HG03097 (cell line): ENCODE data around the gene DNALI1.
A peak's percentile ranks its signal among the peaks of the same experiment; 100 is the strongest.
"Not testable (repeated sequence)": the region's sequence is repeated elsewhere in the genome, so short reads cannot be mapped to it uniquely, and the experiment has no call there.

ENCODE experiments used
- ATAC-seq: cut with Tn5 transposase; IDR thresholded peaks from one replicate; pipeline ENCODE4 v1.9.1; 2021; ENCODE audit not compliant: unreplicated experiment, low FRiP score

DNALI1 gene

GRCh38 chr1:37553927-37554808 lies 2.6 kb upstream of the DNALI1 start, which contains the start of gene SNIP1:
SNIP1 (minus strand) TSS chr1:37554293; CDS start chr1:37554229, 64 bp downstream.
- peak; percentile 79 for ATAC-seq

DNA sequence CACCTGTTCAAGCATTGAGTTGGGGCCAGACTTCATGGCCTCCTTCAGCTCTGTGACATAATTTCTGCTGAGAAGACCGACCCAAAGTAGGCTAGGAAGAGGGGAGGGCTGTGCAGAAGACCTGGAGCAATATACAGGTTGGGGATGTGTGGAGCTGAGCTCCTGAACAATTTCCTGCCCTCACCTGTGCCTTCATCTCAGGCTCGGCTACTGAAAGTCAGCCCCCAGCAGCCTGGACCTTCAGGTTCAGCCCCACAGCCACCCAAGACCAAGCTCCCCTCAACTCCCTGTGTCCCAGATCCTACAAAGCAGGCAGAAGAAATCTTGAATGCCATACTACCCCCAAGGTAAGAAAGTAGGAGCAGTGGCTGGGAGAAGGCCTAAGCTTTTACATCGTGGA lies 662 bp downstream of the DNALI1 start:
- no peak for ATAC-seq

GRCh38 chr1:37558411-37558810 lies 1.7 kb downstream of the DNALI1 start:
- ATAC-seq, result no peak

- ATAC-seq, result no peak
These were observed 2.3 kb downstream of the DNALI1 start for GRCh38 chr1:37559080-37559479.

DNA sequence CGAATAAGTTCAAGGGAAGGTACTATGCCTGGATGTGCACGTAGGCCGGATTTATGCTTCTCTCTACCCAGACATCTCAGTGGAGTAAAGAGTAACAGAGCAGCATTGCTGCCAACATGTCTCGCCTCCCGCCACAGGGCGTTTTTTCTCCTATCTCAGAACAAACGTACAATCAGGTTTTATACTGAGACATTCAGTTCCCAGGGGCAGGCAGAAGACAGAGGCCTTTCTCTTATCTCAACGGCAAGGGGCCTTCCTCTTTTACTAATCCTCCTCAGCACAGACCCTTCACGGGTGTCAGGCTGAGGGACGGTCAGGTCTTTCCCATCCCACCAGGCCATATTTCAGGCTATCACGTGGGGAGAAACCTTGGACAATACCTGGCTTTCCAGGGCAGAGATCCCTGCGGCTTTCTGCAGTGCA lies 3.2 kb downstream of the DNALI1 start:
- not testable (repeated sequence) for ATAC-seq

- ATAC-seq, result no peak
These were observed 3.8 kb downstream of the DNALI1 start for GRCh38 chr1:37560401-37561132.

GRCh38 chr1:37561133-37562132 lies 4.7 kb downstream of the DNALI1 start:
- no peak for ATAC-seq

DNA sequence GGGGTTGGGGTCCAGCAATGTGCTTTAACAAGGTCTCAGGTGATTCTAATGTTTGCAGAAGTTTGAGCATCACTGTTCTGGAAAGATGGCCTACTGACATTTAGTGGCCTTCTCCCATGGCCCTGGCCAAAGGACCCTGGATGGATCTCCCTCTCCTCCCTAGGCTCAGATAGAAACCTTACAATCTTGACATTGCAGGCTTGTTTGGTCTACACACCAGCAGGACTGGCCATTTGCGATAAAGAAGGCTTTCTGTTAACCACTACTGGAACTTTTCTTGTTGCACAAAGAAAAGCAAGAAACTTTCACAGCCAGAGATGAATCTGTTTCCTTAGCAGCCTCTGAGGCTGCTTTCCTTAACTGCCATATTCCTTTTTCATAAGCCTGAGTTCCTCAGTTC lies 6.2 kb downstream of the DNALI1 start:
- no peak for ATAC-seq

GRCh38 chr1:37564892-37565291 lies 8.2 kb downstream of the DNALI1 start:
- no peak for ATAC-seq

GRCh38 chr1:37567023-37567422 lies 10.3 kb downstream of the DNALI1 start:
- no peak for ATAC-seq

DNA sequence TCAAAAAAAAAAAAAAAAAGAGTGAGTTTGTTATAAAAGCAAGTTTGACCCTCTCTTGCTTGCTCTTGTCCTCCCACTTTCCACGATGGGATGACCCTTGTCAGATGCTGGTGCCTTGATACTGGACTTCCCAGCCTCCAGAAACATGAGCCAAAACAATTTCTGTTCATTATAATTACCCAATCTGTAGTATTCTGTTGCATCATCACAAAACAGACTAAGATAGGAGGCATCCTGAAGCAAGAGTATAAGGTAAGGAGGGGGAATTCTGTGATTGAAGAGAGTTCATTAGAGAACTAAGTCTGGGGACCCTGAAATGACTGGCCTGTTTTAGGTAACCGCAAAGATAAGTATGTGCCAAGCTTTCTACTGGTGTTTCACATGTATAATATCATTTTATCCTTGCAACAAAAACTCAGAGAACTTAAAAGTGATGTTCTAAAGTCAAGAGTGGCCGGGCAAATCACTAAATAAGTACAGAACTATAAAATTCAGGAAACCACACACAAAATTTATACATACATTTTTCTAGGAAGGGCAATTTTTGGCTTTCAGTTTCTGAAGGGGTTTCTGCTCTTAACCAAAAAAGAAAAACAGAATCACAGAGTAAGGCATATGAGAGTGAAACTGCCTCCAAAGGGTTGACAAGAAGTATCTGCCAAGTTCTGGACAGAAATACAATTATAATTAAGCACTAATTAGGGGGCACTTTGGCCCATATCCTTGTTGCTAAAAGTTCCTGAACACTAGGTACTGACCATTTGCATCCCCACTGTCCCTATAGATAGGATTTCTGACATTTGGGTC lies 14.0 kb downstream of the DNALI1 start:
- ATAC-seq, result no peak

GRCh38 chr1:37574834-37575480 lies 18.2 kb downstream of the DNALI1 start:
- ATAC-seq, result no peak

DNA sequence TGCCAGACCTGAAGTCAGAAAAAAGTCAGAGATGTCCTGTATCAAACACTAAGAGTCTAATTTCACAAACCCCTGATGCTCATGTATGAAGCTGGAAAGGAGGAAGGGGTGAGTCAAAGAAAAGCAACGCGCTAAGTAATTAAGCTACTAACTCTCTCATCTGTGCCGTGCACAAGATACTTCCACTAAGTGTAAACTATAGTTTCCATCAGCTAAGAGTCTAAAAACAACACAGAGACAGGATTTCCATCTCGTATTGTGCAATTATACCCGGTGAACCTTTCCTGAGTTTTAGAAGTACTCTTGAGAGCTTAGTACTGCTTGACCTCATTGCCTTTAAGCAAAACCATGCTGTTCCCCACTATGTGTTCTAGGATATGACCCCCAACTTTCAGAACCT lies 19.0 kb downstream of the DNALI1 start:
- no peak for ATAC-seq

- ATAC-seq, result not testable (repeated sequence)
These were observed 27.8 kb downstream of the DNALI1 start for GRCh38 chr1:37584544-37584943.

DNA sequence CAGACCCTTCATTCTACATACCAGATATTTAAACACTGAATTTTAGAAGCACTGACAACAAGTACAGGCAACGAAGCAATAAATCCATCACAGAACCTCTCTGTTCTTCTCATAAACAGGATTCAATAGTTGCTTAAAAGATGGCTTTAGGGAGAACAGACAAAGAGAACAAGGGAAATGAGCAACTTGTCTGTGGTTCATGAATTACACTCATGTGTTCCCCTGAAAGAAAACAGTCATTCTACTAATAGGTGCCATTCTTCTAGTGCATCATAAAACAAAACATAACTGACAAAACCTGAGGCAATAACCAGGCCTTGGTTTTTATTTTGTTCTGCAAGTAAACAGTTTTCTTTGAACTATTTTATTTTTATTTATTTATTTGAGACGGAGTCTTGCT lies 32.2 kb downstream of the DNALI1 start:
- ATAC-seq, result no peak

DNA sequence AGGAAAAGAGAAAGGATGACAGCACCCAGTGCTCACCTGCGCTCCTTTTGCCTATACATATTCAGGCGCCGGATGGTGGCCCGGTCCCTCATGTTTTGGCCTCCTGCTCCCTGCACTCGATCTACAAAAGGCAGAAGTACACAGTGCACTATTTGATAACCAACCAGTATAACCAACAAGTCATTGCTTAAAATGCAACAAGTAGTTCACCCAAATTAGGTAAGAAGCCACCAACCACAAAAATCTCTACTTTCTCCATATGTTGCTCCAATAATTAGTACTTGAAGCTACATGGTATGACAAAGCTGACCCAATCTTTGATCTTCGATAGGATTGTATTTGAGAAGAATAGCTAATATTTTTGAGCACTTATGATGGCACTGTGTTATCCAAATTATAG lies 37.0 kb downstream of the DNALI1 start:
- ATAC-seq, result no peak

DNA sequence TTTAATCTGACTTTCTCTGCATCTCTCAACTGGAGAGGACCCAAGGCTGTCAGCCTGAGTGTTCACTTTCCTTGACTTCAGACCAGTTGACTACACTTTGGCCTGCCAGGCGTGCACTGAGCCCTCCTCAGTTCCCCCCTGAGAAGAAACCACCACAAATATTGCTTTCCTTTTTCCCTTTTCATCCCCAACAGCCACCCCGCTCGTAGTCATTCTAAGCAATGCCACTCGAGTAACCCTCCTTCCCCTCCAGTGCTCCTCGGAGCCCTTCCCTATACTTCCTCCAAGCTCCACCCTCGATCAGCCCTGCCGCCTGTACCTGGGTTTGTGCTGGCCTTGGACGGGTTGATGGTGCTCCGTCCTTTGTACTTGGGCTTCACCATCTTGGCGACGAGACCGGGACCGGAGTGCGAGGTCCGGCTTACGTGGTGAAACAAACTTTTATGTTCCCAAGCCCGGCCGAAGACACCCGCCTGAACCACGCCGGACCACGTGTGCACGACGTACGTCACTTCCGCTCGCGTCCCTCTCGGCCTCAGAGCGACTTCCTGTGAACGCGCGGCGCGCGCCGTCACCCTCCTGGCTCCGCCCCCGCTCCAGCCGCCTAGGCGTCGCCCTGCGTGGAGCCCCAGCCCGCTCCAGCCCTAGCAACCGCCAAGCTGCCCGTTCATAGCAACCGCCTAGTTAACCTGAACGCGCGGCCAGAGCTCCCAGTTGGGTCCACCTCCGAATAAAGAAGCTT lies 38.9 kb downstream of the DNALI1 start, which contains the start of gene GNL2:
GNL2 (minus strand) TSS at position 498 of the 742 bp plus-strand sequence; CDS start at position 383, 115 bp downstream.
- peak; percentile 93 for ATAC-seq

- ATAC-seq, result no peak
These were observed 39.5 kb downstream of the DNALI1 start for GRCh38 chr1:37596182-37596667.
